Measurements from ENCODE around the gene JPH2.

The JPH2 gene

DNA sequence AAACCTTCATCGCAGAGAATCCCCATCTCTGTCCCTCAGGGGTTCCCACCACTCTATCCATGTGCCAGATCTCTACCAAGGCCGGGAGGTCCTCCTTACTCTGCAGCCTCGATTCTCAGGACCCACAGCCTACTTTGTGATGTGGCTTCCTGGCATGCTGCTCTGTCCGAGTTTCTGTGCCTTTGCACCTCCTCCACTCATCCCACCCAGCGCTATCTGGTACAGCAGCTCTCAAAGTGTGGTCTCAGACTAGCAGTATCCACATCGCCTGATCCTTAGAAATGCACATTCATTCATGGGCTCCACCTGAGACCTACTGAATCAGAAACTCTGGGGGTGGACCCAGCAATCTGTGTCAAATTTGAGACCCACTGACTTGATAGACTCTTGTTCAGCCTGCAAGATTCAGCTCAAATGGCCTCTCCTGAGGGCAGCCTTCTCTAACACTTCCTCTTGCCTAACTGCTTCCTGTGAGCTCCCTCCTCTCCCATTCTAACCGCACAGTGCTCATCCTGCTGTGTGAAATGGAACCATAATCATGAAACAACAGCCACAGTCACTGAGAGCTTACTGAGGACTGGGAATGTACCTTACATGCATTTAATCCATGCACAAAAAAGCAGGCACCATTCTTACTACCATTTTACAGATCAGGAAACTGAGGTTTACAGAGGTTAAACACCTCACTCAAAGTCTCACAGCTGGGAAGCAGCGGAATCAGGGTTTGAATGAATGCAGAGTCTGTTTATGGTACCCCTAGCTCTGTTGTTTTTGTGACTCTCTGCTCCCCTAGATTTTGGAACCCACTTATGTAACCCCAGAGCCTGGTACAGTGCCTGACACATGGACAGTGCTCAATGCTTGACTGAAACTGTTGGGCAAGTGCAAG is 69.4 kb downstream of the JPH2 start:
- TF ChIP-seq ARNTL (CRISPR knock-in tag; IDR thresholded peaks at IDR 0.05; ENCODE audit: borderline replicate concordance, low read depth), result no peak
- TF ChIP-seq TOX (CRISPR knock-in tag; IDR thresholded peaks at IDR 0.05; ENCODE audit: borderline replicate concordance), result no peak
- TF ChIP-seq, protein P1, sequence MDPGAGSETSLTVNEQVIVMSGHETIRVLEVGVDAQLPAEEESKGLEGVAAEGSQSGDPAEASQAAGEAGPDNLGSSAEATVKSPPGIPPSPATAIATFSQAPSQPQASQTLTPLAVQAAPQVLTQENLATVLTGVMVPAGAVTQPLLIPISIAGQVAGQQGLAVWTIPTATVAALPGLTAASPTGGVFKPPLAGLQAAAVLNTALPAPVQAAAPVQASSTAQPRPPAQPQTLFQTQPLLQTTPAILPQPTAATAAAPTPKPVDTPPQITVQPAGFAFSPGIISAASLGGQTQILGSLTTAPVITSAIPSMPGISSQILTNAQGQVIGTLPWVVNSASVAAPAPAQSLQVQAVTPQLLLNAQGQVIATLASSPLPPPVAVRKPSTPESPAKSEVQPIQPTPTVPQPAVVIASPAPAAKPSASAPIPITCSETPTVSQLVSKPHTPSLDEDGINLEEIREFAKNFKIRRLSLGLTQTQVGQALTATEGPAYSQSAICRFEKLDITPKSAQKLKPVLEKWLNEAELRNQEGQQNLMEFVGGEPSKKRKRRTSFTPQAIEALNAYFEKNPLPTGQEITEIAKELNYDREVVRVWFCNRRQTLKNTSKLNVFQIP (CRISPR knock-in tag; IDR thresholded peaks at IDR 0.05; ENCODE audit: borderline replicate concordance, low read depth), result no peak
- no peak for TF ChIP-seq PPARA (CRISPR knock-in tag; IDR thresholded peaks at IDR 0.05; ENCODE audit: borderline replicate concordance)
- no peak for TF ChIP-seq GLIS3 (CRISPR knock-in tag; IDR thresholded peaks at IDR 0.05)
- TF ChIP-seq ZNF70 (CRISPR knock-in tag; IDR thresholded peaks at IDR 0.05), result no peak
- TF ChIP-seq, protein P2, sequence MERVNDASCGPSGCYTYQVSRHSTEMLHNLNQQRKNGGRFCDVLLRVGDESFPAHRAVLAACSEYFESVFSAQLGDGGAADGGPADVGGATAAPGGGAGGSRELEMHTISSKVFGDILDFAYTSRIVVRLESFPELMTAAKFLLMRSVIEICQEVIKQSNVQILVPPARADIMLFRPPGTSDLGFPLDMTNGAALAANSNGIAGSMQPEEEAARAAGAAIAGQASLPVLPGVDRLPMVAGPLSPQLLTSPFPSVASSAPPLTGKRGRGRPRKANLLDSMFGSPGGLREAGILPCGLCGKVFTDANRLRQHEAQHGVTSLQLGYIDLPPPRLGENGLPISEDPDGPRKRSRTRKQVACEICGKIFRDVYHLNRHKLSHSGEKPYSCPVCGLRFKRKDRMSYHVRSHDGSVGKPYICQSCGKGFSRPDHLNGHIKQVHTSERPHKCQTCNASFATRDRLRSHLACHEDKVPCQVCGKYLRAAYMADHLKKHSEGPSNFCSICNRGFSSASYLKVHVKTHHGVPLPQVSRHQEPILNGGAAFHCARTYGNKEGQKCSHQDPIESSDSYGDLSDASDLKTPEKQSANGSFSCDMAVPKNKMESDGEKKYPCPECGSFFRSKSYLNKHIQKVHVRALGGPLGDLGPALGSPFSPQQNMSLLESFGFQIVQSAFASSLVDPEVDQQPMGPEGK (CRISPR knock-in tag; IDR thresholded peaks at IDR 0.05; ENCODE audit: borderline replicate concordance), result no peak
- TF ChIP-seq, protein P3, sequence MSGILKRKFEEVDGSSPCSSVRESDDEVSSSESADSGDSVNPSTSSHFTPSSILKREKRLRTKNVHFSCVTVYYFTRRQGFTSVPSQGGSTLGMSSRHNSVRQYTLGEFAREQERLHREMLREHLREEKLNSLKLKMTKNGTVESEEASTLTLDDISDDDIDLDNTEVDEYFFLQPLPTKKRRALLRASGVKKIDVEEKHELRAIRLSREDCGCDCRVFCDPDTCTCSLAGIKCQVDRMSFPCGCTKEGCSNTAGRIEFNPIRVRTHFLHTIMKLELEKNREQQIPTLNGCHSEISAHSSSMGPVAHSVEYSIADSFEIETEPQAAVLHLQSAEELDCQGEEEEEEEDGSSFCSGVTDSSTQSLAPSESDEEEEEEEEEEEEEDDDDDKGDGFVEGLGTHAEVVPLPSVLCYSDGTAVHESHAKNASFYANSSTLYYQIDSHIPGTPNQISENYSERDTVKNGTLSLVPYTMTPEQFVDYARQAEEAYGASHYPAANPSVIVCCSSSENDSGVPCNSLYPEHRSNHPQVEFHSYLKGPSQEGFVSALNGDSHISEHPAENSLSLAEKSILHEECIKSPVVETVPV (CRISPR knock-in tag; IDR thresholded peaks at IDR 0.05), result no peak
- TF ChIP-seq ZNF565 (CRISPR knock-in tag; conservative IDR thresholded peaks at IDR 0.05; ENCODE audit: low read depth), result no peak
- no peak for ATAC-seq

DNA sequence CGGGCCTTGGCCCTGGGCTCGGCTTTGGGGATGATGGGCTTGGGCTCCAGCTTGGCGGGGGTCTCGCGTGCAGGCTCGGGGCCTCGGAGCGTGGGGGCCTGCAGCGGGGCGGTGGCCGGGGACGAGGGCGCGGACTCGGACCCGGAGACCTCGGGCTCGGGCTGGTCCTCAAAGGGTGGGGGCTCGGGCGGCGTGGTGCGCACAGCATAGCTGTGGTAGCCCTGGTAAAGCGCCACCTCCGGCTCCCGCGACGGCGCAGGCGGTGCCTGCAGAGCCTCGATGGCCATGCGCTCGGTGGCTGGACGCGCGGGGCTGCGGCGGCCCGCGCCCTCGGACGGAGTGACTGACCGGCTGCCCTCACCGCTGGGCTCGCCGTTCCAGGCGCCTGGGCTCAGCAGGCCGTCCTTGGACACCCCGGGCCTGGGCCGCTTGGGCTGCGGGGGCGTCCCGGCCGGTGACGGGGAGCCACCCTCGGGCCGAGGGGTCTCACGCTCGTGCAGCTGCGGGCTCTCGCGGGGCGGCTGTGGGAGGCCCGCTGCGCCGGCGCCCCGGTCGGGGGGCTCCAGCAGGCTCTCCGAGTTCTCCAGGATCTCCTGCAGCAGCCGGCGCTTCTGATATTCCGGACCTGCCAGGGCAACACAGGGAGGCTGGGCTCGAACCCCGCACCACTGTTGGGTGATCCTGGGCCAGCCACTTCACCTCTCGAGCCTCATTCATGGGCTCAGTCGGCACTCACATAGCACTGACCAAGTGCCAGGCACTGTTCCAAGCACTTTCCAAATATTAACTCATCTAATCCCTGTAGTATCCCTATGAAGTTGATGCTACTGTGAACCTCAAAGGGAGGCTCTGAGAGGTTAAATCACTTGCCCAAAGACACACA is 71.0 kb downstream of the JPH2 start:
- peak; percentile 23; the same call in 2 of the 3 replicates for ATAC-seq
- no peak for TF ChIP-seq ISL1 (CRISPR knock-in tag; IDR thresholded peaks at IDR 0.05)
- no peak for TF ChIP-seq ZNF565 (CRISPR knock-in tag; conservative IDR thresholded peaks at IDR 0.05; ENCODE audit: low read depth)
- no peak for TF ChIP-seq BACH2 (CRISPR knock-in tag; IDR thresholded peaks at IDR 0.05; ENCODE audit: borderline replicate concordance)
- TF ChIP-seq, protein P3 (CRISPR knock-in tag; IDR thresholded peaks at IDR 0.05), result no peak
- no peak for TF ChIP-seq GLIS3 (CRISPR knock-in tag; IDR thresholded peaks at IDR 0.05)
- TF ChIP-seq ESRRG (CRISPR knock-in tag; IDR thresholded peaks at IDR 0.05), result no peak
- TF ChIP-seq ZNF8 (CRISPR knock-in tag; IDR thresholded peaks at IDR 0.05), result no peak
- no peak for TF ChIP-seq CSDC2 (CRISPR knock-in tag; IDR thresholded peaks at IDR 0.05)
- TF ChIP-seq, protein P4, sequence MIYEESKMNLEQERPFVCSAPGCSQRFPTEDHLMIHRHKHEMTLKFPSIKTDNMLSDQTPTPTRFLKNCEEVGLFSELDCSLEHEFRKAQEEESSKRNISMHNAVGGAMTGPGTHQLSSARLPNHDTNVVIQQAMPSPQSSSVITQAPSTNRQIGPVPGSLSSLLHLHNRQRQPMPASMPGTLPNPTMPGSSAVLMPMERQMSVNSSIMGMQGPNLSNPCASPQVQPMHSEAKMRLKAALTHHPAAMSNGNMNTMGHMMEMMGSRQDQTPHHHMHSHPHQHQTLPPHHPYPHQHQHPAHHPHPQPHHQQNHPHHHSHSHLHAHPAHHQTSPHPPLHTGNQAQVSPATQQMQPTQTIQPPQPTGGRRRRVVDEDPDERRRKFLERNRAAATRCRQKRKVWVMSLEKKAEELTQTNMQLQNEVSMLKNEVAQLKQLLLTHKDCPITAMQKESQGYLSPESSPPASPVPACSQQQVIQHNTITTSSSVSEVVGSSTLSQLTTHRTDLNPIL (CRISPR knock-in tag; IDR thresholded peaks at IDR 0.05; ENCODE audit: low read depth), result no peak
- TF ChIP-seq ZC3H10 (CRISPR knock-in tag; IDR thresholded peaks at IDR 0.05), result no peak

DNA sequence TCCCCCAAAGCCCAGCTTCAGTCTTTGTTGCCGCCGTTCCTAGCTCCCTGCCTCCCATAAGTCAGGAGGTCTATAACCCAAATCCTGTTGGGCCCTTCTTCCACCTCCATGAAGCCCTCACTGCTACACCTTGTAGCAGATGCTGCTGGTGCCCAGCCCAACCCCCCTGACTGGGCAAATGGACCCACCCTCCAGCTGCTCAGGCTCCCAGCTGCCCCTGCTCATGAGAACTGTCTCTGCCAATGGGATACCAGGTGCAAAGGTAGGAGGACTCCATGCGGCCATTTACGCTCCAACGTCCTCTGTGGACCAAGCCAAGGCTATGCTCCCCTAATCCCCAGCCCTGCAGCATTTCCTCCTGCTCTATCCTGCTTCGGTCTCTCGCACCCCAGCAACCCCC is 71.8 kb downstream of the JPH2 start:
- ATAC-seq, result no peak
- TF ChIP-seq, protein P4 (CRISPR knock-in tag; IDR thresholded peaks at IDR 0.05; ENCODE audit: low read depth), result no peak
- TF ChIP-seq, protein P1 (CRISPR knock-in tag; IDR thresholded peaks at IDR 0.05; ENCODE audit: borderline replicate concordance, low read depth), result no peak
